ENCODE results near the gene SOST.
A peak's percentile ranks its signal among the peaks of the same experiment; 100 is the strongest.

- TF ChIP-seq CTCF (IDR thresholded peaks at IDR 0.05; ENCODE audit: low read depth, low read length), result peak; percentile 75
- TF ChIP-seq POLR2A (IDR thresholded peaks at IDR 0.05; ENCODE audit: extremely low read depth, insufficient read length), result no peak
- no peak for TF ChIP-seq MYC (IDR thresholded peaks at IDR 0.05; ENCODE audit: low read depth, low read length)
- no peak for TF ChIP-seq MAX (IDR thresholded peaks at IDR 0.05; ENCODE audit: low read depth, low read length)
These were observed 7.9 kb upstream of the SOST start for GRCh38 chr17:43766413-43767052.

All from NB4 (cell line).